HG03469 (cell line): Measurements from ENCODE around the gene GFM1.

ENCODE experiments used
- ATAC-seq: cut with Tn5 transposase; IDR thresholded peaks from one replicate; pipeline ENCODE4 v1.9.1; 2021; ENCODE audit warnings: mild to moderate bottlenecking, moderate library complexity, moderate number of reproducible peaks; ENCODE audit not compliant: unreplicated experiment

Gene GFM1

DNA sequence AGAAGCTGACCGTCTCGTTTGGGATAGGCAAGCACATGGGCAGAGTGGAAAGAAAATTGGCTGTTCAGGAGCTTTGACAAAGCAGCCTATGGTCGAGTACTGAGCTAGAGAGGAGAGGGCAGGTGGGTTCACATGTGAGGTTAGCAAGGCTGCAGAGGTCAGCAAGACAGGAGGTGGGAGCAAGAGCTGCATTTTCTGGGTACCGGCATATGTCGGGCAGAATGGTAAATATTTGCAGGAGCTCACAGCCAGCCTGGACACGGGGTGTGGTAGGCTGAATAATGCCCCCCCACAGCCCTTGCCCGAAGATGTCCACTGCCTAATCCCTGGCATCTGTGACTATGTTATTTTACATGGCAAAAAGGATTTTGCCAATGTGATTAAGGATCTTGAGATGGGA, 79.7 kb downstream of the GFM1 start:
- ATAC-seq = no peak

DNA sequence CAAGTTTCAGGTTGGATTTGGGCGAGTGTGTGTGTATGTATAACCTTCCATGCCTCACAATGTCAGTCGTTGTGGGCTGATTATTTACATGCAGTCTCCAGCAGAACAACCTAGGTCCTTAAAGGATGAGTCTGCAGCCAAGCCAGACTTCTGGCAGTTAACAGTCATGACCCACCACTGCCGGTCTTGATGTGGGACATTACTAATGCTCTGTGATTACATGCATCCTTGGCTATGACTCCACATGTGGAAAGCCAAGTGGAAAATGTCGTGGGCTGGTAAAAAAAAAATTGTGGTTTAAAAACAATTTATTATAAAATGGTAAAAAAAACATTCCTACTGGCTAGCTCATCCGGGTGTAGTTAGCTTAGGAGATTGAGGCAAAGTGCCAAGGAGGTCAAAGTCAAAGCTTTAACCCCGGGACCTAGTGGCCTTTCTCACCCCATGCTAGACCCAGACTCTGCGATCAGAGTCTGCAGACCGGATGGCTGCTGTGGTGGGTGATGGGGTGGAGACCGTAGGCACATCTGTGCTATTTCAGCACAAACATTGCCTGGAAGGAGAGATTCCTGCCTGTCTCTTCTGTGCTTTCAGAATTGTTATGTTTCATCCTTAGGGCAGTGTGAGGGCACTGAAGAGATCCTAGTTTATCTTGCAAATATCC, 81.2 kb downstream of the GFM1 start:
- no peak for ATAC-seq

DNA sequence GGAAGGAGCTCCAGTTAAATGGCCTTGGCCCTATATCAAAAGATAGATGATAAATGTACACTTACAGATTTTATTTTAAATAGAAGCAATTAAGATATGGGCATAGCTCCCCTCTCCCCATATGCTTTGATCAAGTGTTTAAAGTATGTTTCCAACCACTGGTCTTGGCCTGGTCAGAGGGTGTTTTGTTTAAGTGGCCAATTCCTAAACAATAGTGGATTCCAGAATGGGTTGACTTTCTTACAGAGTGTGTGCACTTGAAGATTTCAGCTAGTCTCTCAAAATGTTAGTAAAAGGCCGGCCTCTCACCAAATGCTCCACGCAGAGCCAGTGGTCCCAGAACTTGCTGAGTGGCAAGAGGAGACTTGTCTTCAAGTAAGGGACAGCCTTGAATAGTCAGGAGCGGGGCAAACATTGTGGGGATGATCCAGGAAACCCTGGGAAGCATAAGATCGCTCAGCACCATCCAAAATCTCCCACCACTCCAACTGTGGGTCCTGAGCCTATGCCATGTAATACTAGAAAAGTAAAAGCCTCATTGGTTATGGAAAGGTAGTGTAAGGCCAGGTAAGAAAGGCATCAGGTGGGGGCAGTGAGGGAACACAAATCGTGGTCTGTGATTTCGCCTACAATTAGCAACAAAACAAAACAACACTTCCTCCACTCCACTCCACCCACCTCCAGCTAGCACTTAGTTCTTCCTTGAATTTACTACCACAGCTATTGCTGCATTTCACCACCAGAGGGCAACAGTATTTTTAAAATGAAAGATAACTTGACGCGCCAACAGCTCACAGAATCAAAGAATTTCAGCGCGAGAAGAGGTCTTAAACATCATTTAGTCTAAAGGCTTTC, 83.1 kb downstream of the GFM1 start:
- ATAC-seq = peak; percentile 47

DNA sequence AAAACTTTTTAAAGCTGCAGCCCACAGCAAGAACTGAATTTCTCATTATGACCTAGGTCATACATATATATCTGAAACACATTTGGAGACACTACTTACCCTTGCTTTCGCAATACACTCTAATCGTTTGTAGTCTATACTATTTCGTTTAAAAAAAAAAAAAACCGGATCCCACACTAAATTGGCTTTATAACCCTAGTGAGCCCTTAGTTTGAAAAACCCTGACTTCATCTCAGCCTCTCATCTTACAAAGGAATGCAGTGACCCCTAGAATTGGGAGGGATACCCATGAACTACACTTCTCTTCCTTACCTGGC, 83.7 kb downstream of the GFM1 start:
- no peak for ATAC-seq

- no peak for ATAC-seq
These were observed 84.5 kb downstream of the GFM1 start for GRCh38 chr3:158728851-158729250.

DNA sequence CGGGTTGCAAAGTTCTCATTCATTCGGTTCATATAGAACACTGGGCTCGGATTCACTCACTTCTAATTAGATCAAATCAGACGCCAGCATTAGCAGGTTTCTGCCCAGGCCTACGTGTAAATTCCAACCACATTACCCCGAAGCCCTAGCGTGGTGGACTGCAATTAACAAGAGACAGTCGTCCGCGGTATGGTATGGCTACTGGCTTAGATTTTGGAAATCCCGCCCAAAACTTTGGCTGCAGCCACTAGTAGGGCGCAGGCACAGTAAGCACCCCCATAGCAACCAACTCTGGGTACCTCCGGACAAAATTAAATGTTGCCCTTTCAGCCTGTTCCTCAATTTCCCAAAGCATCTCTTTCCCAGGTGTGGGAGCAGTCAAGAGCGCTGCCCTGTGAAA, 87.2 kb downstream of the GFM1 start:
- no peak for ATAC-seq

- ATAC-seq = peak; percentile 84
These were observed 87.9 kb downstream of the GFM1 start, which contains the start of gene RARRES1 for GRCh38 chr3:158731938-158732855. TSS of gene RARRES1 (minus strand) at chr3:158732457. CDS start at chr3:158732415, 42 bp downstream.

- no peak for ATAC-seq
These were observed 88.5 kb downstream of the GFM1 start for GRCh38 chr3:158732856-158733200.

- ATAC-seq = no peak
These were observed 89.3 kb downstream of the GFM1 start for GRCh38 chr3:158733656-158734055.

DNA sequence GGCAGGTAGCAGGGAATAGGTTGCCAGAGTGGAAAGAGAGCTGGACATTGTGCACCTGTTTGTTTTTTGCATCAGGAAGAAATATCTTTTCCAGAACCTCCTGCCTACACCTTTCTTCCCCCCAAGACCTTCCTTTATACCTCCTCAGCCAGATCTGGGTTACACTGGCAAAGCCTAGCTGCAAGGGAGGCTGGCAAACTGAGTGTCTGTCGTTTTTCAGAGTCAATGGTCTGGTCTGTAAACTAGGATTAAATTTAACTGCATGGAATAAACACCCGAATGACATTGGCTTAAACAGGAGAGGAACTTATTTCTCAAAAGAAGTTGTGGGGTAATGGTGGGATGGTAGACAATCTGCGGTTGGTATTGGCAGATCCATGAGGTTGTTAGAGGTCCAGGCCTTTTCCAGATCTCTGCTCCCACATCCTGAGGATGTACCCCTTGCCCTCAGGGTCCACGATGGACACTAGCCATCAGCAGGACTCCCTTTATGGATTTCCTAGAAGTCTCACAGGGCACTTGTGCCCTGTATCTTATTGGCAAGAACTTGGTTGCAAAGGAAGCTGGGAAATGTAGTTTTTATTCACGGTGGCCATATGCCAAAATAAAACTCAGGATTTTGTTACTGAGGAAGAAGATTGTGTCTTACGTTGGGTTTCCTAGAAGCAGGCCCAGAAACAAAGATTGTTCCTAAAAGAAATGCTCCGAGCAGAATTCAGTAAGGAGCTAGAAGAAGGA, 91.1 kb downstream of the GFM1 start:
- no peak for ATAC-seq

- no peak for ATAC-seq
These were observed 93.1 kb downstream of the GFM1 start for GRCh38 chr3:158737410-158737809.

GRCh38 chr3:158737976-158738615, 93.8 kb downstream of the GFM1 start:
- ATAC-seq = no peak

- ATAC-seq = no peak
These were observed 94.3 kb downstream of the GFM1 start for GRCh38 chr3:158738653-158739052.

- ATAC-seq = no peak
These were observed 94.8 kb downstream of the GFM1 start for GRCh38 chr3:158739078-158739477.

GRCh38 chr3:158739661-158740060, 95.3 kb downstream of the GFM1 start:
- no peak for ATAC-seq
